ENCODE measurements around the gene AMMECR1.
"Not testable (repeated sequence)": the region's sequence is repeated elsewhere in the genome, so short reads cannot be mapped to it uniquely, and the experiment has no call there.

Gene AMMECR1

DNA sequence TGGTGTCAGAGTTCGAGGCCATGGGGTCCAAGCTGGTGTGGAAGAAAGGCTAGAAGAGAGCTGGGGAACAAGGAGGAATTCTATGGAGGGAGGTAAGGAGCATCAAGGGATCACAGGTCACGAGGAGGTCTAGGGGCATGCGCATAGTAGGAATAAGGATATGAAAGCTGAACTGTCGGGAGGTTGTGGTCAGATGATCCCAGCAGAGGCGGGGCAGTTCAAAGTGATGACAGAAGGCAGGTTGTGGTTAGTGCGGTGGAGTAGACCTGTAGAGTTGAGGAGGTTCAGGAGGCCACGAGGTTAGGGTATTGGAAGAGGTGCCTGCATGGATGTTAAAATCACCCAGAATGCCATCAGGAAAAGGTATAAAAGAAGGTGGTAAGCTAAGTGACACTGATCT is 158.7 kb downstream of the AMMECR1 start:
- H3K4me3 ChIP-seq = no peak overlapping the region
- TF ChIP-seq, protein P1, sequence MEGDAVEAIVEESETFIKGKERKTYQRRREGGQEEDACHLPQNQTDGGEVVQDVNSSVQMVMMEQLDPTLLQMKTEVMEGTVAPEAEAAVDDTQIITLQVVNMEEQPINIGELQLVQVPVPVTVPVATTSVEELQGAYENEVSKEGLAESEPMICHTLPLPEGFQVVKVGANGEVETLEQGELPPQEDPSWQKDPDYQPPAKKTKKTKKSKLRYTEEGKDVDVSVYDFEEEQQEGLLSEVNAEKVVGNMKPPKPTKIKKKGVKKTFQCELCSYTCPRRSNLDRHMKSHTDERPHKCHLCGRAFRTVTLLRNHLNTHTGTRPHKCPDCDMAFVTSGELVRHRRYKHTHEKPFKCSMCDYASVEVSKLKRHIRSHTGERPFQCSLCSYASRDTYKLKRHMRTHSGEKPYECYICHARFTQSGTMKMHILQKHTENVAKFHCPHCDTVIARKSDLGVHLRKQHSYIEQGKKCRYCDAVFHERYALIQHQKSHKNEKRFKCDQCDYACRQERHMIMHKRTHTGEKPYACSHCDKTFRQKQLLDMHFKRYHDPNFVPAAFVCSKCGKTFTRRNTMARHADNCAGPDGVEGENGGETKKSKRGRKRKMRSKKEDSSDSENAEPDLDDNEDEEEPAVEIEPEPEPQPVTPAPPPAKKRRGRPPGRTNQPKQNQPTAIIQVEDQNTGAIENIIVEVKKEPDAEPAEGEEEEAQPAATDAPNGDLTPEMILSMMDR (IDR thresholded peaks at IDR 0.05) = no peak
- no peak overlapping the region for H3K27ac ChIP-seq
- H3K27me3 ChIP-seq = no peaks in the 10 kb centered on the region
- no peaks in the 10 kb centered on the region for H3K9me3 ChIP-seq
- intact Hi-C loops (cut with DNase I; ENCODE audit: low total_unique reads) = loop anchor here (2.0 kb wide), 1 partner anchor 252 kb away; no protein-coding TSS in a partner anchor
- no peak for DNase-seq
- no peaks in the 10 kb centered on the region for H3K36me3 ChIP-seq
- H3K4me1 ChIP-seq = no peaks in the 10 kb centered on the region

DNA sequence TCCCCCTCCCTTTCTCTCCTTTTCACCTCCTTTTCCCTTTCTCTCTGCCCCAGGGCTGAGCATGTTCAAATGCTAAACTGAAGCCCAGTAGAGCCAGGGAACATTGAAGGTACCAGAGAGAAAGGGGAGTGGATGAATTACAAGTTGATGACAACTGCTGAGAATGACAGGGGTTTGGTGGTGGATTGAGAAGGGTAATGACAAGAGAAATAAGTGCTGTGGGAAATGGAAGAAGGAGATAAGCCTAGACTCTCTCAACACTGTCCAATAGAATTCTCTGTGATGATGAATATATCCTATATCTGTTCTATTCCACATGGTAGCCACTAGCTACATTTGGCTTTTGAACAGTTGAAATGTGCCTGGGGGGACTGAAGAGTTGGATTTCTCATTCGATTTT is 160.4 kb downstream of the AMMECR1 start:
- DNase-seq = no peak
- H3K36me3 ChIP-seq = no peaks in the 10 kb centered on the region
- H3K9me3 ChIP-seq = no peaks in the 10 kb centered on the region
- no peaks in the 10 kb centered on the region for H3K4me1 ChIP-seq
- TF ChIP-seq, protein P1 (IDR thresholded peaks at IDR 0.05) = no peak
- no peak overlapping the region for H3K4me3 ChIP-seq
- intact Hi-C loops (cut with DNase I; ENCODE audit: low total_unique reads) = no loop called here
- no peak overlapping the region for H3K27ac ChIP-seq
- no peaks in the 10 kb centered on the region for H3K27me3 ChIP-seq

DNA sequence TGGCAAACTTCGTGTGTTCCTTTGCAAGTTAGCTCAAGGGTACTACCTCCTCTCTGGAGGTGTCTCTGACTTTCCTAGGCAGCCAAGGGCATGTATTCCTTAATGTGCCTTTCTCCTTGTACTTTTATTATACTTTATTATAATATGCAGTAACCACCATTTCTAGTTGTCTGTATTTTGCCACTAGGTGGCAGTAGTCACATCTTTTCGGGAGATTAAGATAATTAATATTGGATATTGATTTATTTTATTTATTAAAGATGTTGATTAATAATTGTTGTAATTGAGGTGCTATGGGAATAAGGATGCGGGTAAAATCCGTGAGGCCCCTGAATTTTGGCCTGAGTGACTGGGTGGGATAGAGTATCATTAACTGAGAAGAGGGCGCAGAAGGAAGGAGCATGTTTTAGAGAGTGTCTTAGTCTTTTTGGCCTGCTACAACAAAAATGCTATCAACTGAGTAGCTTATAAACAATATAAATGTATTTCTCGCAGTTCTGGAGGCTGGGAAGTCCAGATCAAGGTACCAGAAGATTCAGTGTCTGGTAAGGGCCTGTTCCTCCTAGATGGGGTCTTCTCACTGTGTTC is 161.6 kb downstream of the AMMECR1 start:
- no peaks in the 10 kb centered on the region for H3K4me1 ChIP-seq
- H3K27me3 ChIP-seq = no peaks in the 10 kb centered on the region
- no peak overlapping the region for H3K27ac ChIP-seq
- no peak overlapping the region for H3K4me3 ChIP-seq
- no peaks in the 10 kb centered on the region for H3K36me3 ChIP-seq
- no peak for DNase-seq
- TF ChIP-seq, protein P1 (IDR thresholded peaks at IDR 0.05) = peak in 1 of 2 experiments; percentile 29
- no peaks in the 10 kb centered on the region for H3K9me3 ChIP-seq
- intact Hi-C loops (cut with DNase I; ENCODE audit: low total_unique reads) = no loop called here

DNA sequence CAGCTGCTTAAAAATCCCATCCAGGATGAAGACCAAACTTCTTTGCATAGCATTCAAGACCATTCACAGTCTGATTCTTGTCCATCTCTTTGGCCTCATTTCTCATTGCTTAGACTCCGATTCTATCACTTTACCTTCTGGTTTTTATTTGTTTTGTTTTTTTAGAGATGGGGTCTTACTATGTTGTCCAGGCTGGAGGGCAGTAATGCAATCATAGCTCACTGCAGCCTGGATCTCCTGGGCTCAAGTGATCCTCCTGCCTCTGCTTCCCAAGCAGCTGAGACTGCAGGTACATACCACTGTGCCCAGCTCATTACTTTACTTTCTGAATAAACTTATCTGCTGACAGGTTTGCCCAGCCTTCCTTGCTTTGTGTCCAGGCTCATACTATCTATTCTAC is 162.1 kb downstream of the AMMECR1 start:
- intact Hi-C loops (cut with DNase I; ENCODE audit: low total_unique reads) = no loop called here
- H3K4me1 ChIP-seq = no peaks in the 10 kb centered on the region
- H3K27me3 ChIP-seq = no peaks in the 10 kb centered on the region
- TF ChIP-seq, protein P1 (IDR thresholded peaks at IDR 0.05) = no peak
- no peak for DNase-seq
- no peak overlapping the region for H3K4me3 ChIP-seq
- H3K9me3 ChIP-seq = no peaks in the 10 kb centered on the region
- no peaks in the 10 kb centered on the region for H3K36me3 ChIP-seq
- no peak overlapping the region for H3K27ac ChIP-seq

DNA sequence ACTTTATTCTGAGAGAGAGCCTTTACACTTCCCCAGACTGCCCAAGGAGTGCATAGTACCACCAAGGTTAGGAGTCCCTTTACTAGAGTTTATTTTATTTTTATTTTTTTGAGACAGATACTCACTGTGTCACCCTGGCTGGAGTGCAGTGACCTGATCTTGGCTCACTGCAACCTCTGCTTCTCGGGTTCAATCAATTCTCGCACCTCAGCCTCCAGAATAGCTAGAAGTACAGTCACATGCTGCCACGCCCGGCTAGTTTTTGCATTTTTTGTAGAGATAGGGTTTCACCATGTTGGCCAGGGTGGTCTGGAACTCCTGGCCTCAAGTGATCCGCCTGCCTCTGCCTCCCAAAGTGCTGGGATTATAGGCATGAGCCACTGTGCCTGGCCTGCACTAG is 163.6 kb downstream of the AMMECR1 start:
- H3K4me1 ChIP-seq; H3K36me3 ChIP-seq; H3K27me3 ChIP-seq; H3K9me3 ChIP-seq; H3K4me3 ChIP-seq; intact Hi-C loops (cut with DNase I; ENCODE audit: low total_unique reads); DNase-seq; H3K27ac ChIP-seq: not testable (repeated sequence)

DNA sequence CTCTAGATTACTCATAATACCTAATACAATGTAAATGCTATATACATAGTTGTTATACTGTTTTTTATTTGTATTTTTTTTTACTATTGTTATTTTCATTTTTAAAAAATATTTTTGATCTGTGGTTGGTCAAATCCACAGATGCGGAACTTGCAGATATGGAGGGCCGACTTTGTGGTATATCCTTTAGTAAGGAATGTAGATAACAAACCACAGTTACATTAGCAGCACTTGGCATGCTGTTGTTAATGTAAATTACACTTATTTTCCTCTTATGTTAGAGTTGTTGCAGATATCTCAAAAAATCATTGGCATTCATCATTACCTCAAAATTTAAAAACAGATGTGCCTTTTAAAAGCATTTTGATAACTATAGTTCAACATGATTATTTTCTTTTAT is 164.0 kb downstream of the AMMECR1 start:
- TF ChIP-seq, protein P1 (IDR thresholded peaks at IDR 0.05) = no peak
- Histone ChIP-seq H3K4me1 (no peaks in the 10 kb centered on the region), H3K27me3 (no peaks in the 10 kb centered on the region), H3K27ac (no peak overlapping the region), H3K9me3 (no peaks in the 10 kb centered on the region), H3K4me3 (no peak overlapping the region), H3K36me3 (no peaks in the 10 kb centered on the region)
- DNase-seq = no peak
- intact Hi-C loops (cut with DNase I; ENCODE audit: low total_unique reads) = no loop called here

All from tibial artery (tissue), 4 donors.